Fibroblast of the aortic adventitia (primary cell): ENCODE data around the gene NUPR1. TPM values are rescaled to one million over a fixed set of nuclear protein-coding genes. Genes with fewer than 3 reads are reported as not detected.

ENCODE experiments used
- DNase-seq: peaks from one replicate; pipeline ENCODE4 v3.0.0-alpha.2; 2010; ENCODE audit warnings: low read depth
- H3K4me3 ChIP-seq: 2 replicates; pipeline ENCODE4 v1.5.1; 2011; ENCODE audit warnings: low read depth, mild to moderate bottlenecking, control low read depth, low read length, moderate library complexity
- CTCF ChIP-seq: IDR thresholded peaks from 2 replicates; pipeline ENCODE4 v1.5.1; 2011; ENCODE audit warnings: mild to moderate bottlenecking, low read length, control low read depth, inconsistent platforms; ENCODE audit not compliant: insufficient read depth
- total RNA-seq: library from RNA; depleted of rRNA; stranded (reverse); fragments of >200 nt; gene quantifications from 2 replicates; pipeline ENCODE4 v1.2.3, GENCODE V29; 2012; ENCODE audit warnings: low replicate concordance

The NUPR1 gene
- total RNA-seq, 1 donor: 28.8 TPM

DNA sequence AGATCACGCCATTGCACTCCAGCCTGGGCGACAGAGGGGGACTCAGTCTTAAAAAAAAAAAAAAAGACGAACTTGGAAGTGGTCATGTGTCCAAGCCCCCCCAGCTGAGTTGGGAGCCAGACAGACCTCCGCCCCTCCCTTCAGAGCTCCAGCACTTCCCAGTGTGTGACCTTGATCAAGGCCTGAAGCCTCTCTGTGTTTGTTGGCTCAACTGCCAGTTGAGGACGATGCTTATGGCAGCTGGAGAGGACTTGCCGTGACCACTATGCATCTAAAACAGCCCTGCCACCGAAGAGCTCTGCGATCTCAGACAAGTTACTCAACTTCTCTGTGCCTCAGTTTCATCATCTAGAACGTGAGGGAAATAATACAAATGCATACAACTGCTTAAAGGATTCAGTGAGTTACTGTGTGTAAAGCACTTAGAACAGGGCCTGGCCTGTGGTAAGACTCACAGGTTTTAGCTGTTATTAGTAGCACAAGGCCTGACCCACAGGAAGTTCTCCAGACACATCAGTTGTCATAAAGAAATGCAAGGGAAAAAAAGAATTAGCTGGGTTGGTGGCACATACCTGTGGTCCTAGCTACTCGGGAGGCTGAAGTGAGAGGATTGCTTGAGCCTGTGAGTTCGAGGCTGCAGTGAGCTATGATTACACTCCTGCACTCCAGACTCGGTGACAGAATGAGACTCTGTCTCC, 25.1 kb downstream of the NUPR1 start:
- no peak for TF ChIP-seq CTCF
- DNase-seq: no peak
- no peak overlapping the region for H3K4me3 ChIP-seq

DNA sequence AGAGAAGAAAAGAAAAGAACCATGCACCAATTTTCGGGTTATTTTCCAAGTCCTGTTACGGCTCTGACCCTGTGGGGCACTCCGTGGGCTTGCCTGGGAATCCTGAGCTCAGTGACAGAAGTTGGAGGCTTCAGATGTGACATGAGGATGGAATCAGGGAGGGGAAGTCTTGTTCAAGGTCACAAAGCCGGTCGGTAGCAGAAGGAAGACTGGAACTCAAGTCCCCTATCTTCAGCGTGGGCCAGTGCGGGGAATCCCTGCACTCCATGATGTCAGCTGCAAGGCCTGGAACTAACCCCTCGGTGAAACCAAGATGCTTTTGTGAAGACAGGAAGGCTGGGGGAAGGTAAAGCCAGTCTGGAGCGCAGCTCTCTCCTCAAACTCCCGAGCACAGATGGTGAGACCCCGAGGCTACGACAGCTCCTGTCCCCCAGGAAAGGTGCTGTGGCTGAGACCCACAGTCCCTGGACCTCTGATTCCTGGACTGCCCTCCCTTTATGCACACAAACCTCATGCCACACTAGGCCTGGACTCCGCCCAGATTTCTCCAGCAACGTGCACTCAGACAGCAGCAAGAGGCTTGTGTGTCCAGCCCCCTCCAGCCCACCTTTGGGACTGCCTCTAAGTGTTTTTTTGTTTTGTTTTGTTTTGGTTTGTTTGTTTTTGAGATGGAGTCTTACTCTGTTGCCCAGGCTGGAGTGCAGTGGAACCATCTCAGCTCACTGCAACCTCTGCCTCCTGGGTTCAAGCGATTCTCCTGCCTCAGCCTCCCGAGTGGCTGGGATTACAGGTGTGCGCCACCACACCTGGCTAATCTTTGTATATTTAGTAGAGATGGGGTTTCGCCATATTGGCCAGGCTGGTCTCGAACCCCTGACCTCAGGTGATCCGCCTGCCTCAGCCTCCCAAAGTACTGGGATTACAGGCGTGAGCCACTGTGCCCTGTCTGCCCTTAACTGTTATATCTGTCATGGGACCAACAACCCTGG, 26.7 kb downstream of the NUPR1 start:
- no peak for TF ChIP-seq CTCF

GRCh38 chr16:28511031-28511430, 27.7 kb downstream of the NUPR1 start:
- no peak for DNase-seq
- no peak overlapping the region for H3K4me3 ChIP-seq
- TF ChIP-seq CTCF: no peak

More for the DNA sequence above, 26.7 kb downstream of the NUPR1 start:
- no peak for DNase-seq
- H3K4me3 ChIP-seq: no peak overlapping the region

- no peak overlapping the region for H3K4me3 ChIP-seq
- DNase-seq: no peak
- no peak for TF ChIP-seq CTCF
Measured at GRCh38 chr16:28505489-28506137, 33.2 kb downstream of the NUPR1 start.

DNA sequence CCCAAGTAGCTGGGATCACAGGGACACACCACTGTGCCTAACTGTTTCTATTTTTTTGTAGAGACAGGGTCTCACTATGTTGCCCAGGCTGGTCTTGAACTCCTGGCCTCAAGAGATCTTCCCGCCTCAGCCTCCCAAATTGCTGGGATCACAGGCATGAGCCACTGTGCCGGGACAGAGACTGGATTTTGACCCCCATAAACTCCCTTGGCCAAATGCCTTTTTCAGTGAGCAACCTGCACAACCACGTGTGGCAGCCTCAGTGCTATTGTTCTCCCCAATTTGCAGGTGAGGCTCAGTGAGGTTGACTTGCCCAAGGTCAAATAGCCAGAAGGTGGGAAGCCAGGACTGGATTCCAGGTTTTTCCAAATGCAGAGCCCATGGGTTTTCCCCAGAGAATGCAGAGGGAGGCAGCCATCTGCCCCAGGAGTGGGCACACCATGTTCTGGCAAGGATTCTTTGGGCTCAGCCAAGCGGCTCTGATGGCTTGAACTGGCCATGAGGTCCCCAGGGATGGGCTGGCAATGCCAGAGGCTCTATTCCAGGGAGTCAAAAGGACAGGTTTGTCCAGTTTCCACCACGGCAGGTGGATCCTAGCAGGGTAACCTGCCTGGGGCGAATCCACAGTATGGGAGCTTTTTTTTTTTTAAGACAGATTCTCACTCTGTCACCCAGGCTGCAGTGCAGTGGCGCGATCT, 33.9 kb downstream of the NUPR1 start:
- no peak for DNase-seq
- no peak overlapping the region for H3K4me3 ChIP-seq
- TF ChIP-seq CTCF: no peak
